OCI-LY7 (cell line): ENCODE measurements around the gene LRP5. TPM values are rescaled to one million over a fixed set of nuclear protein-coding genes. Genes with fewer than 3 reads are reported as not detected.

ENCODE experiments used
- small RNA-seq: library from RNA; depleted of rRNA; stranded (forward); fragments of <200 nt; gene quantifications from one replicate; pipeline ENCODE3, GENCODE V24; 2014
- total RNA-seq, 2 experiments: library from RNA; depleted of rRNA in 1 of 2; stranded (reverse); fragments of >200 nt in 1 of 2; shearing (Covaris generic) in 1 of 2; gene quantifications; 2 replicates each; pipeline ENCODE4 v1.2.3, GENCODE V29; 2014 to 2022

Gene LRP5
- total RNA-seq, 2 experiments from 2014 or later: 0.60 TPM; not detected in 1

Small RNA genes within 50 kb of the gene (small RNA-seq; reads per million reads assigned to genes)
- not detected for gene NDUFA3P2

Other genes with a start within 250 kb of the LRP5 start
- gene CHKA, start 191.2 kb upstream of the LRP5 start, total RNA-seq (2014; rRNA removed; shearing (Covaris generic)): 36.1 and 38.9 TPM in 2 replicates
- 44.4 and 47.2 TPM in 2 replicates for gene CHKA, start 191.2 kb upstream of the LRP5 start, total RNA-seq (2022)
- gene KMT5B, start 99.3 kb upstream of the LRP5 start, total RNA-seq (2014; rRNA removed; shearing (Covaris generic)): 13.9 and 14.3 TPM in 2 replicates
- gene KMT5B, start 99.3 kb upstream of the LRP5 start, total RNA-seq (2022): 26.3 and 28.8 TPM in 2 replicates
- 53.9 and 81.1 TPM in 2 replicates for gene C11orf24, start 40.6 kb upstream of the LRP5 start, total RNA-seq (2014; rRNA removed; shearing (Covaris generic))
- 94.1 and 114 TPM in 2 replicates for gene C11orf24, start 40.6 kb upstream of the LRP5 start, total RNA-seq (2022)
- gene PPP6R3, start 148.2 kb downstream of the LRP5 start, total RNA-seq (2014; rRNA removed; shearing (Covaris generic)): 151 and 166 TPM in 2 replicates
- gene PPP6R3, start 148.2 kb downstream of the LRP5 start, total RNA-seq (2022): 122 and 132 TPM in 2 replicates